Measurements from ENCODE around the gene TMC3. TPM values are rescaled to one million over a fixed set of nuclear protein-coding genes. Genes with fewer than 3 reads are reported as not detected.

TMC3 gene
- total and polyA plus RNA-seq, 9 of the 15 experiments (the other 6 are each of a cell fraction or from before 2014, with no cell fraction given): 0.01 to 0.14 TPM; not detected in 7

- CTCF ChIA-PET (ENCODE audit: low intra/inter-chr PET ratio): no interaction called here
- no TSS peak for BruUV-seq (replicated peaks)
- in situ Hi-C loops (cut with MboI) (no loop called here), intact Hi-C loops (cut with micrococcal nuclease) (no loop called here)
- 20% methylated on average over 7 of the region's 7 CpGs for WGBS (ENCODE audit: insufficient coverage, low coverage, missing lambda C conversion rate)
- FAIRE-seq (no peak), DNase-seq (ENCODE audit: extremely low read depth in 1 of 4, low spot score in 3 of 4) (no peak), ATAC-seq (no peak)
- peaks cover 2 to 14% of the 10 kb centered on the region in 2 experiments; a peak in 2 of 5 replicates for H3K27me3 ChIP-seq (ENCODE audit: control insufficient read depth in 2 of 2, insufficient read depth in 2 of 2, low read length in 2 of 2)
- no peaks in the 10 kb centered on the region for H3K9me1 ChIP-seq (ENCODE audit: control insufficient read depth, insufficient read depth, low read length)
- H3K4me3 ChIP-seq: no peak overlapping the region
- no peak overlapping the region for H3K27ac ChIP-seq (ENCODE audit: extremely low read depth, low read depth, low read length)
- no peaks in the 10 kb centered on the region for H3K79me2 ChIP-seq (ENCODE audit: control insufficient read depth, insufficient read depth, low read length)
- POLR2A ChIA-PET: no interaction called here
- peaks cover 0 to 5% of the 10 kb centered on the region in 2 experiments; a peak in 2 of 5 replicates for H3K4me1 ChIP-seq (replicated peaks in 1 of 2; ENCODE audit: control insufficient read depth in 2 of 2, insufficient read depth in 2 of 2, low read length in 2 of 2)
- H3K36me3 ChIP-seq (ENCODE audit: control insufficient read depth, insufficient read depth, low read length): no peaks in the 10 kb centered on the region
- H3K4me2 ChIP-seq (ENCODE audit: insufficient read depth, low read length): no peak overlapping the region
- H2AFZ ChIP-seq (ENCODE audit: low read depth, low read length): no peak overlapping the region
- no peak overlapping the region for H3K9ac ChIP-seq (ENCODE audit: insufficient read depth in 1 of 2, low read depth in 2 of 2, low read length in 2 of 2)
- TF ChIP-seq MEIS2 (IDR thresholded peaks at IDR 0.05; ENCODE audit: partially characterized antibody) (peak; percentile 16), SREBF1 (IDR thresholded peaks at IDR 0.05; ENCODE audit: borderline replicate concordance, low read depth, low read length) (no peak), PRPF4 (IDR thresholded peaks at IDR 0.05; ENCODE audit: insufficient read depth, low read depth, low read length, poor library complexity, severe bottlenecking) (no peak), THRAP3 (IDR thresholded peaks at IDR 0.05; ENCODE audit: borderline replicate concordance) (no peak), REST (IDR thresholded peaks at IDR 0.05; ENCODE audit: borderline replicate concordance) (peak; percentile 38), REST (CRISPR knock-in tag; IDR thresholded peaks at IDR 0.05; ENCODE audit: low read depth) (no peak)
- H3K9me3 ChIP-seq (replicated peaks; ENCODE audit: control insufficient read depth, insufficient read depth, low read depth, low read length): no peaks in the 10 kb centered on the region
- no peaks in the 10 kb centered on the region for H4K20me1 ChIP-seq (replicated peaks; ENCODE audit: control insufficient read depth, insufficient read depth, low read length)
These were observed 44.4 kb upstream of the TMC3 start for GRCh38 chr15:81418444-81418843.
